ENCODE measurements around the gene GUK1.
A peak's percentile ranks its signal among the peaks of the same experiment; 100 is the strongest.

The GUK1 gene

DNA sequence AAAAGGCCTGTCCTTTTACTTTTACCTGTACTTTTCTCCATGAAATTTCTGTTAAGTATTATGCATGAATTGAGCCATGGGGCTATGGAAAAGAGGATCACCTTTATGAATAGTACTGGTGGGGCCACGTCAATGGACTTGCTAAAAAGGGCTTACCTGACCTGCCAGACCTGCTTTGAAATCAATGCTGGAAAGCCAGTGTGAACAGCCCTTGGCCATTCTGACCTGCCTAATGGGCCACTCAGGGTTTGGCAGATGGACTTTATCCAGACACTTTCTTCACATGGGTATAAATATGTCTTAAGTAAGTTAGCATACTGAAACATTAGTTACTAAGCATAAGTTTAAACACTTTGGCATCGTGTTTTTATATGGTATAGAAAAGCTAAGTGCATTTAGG is 8.3 kb upstream of the GUK1 start:
- DNase-seq (ENCODE audit: low spot score): no peak

DNA sequence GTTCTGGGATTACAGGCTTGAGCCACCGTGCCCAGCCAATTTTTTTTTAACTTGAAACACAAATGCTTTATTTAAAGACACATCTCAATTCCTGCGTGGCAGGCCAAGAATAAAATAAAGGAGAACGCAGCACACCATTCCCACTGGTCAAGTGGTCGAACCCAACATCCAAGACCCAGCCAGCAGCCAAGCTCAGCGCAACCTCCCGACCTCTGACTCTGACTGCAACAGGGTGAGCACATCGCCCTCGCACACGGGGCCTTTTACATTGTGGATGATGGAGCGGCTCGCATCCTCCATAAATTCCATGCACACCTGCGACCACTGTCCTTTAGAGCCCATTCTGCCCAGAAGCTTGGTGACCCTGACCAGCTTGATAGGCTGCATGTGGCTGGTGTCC is 5.5 kb upstream of the GUK1 start:
- no peak for DNase-seq (ENCODE audit: low spot score)

DNA sequence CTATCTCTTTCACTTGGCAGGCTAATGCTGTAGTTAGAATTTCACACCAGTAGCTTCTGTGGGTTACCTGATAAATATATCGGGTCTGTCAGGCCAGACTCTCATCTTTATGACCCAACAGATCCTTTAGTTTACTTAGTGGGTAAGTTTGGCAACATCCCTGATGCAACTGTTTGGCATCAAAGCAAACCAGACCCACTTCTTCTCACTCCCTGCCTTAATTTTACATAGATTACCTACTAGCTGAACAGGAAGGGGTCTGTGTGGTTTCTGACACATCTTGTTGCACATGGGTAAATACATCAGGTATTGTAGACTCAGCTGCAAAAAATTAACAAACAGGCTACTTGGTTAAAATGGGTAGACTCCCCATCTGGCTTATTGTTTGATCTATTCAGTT is 3.2 kb upstream of the GUK1 start:
- DNase-seq (ENCODE audit: low spot score): no peak

DNA sequence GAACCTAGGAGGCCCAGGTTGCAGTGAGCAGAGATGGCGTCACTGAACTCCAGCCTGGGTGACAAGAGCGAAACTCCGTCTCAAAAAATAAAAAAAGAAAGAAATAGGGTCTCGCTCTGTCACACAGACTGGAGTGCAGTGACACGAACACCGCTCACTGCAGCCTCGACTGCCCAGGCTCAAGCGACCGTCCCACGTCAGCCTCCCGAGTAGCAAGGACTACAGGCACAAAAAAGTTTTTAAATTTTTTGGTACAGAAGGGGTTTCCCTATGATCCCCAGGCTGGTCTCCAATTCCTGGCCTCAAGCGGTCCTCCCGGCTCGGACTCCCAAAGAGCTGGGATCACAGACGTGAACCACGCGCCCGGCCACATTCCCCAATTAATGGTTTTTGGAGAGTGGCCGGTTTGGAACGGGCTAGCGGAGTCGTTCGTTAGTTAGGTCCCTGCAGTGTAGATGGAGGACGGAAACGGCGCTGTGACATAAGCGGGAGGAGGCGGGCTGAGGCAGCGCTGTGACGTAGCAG is 611 bp upstream of the GUK1 start:
- no peak for DNase-seq (ENCODE audit: low spot score)

DNA sequence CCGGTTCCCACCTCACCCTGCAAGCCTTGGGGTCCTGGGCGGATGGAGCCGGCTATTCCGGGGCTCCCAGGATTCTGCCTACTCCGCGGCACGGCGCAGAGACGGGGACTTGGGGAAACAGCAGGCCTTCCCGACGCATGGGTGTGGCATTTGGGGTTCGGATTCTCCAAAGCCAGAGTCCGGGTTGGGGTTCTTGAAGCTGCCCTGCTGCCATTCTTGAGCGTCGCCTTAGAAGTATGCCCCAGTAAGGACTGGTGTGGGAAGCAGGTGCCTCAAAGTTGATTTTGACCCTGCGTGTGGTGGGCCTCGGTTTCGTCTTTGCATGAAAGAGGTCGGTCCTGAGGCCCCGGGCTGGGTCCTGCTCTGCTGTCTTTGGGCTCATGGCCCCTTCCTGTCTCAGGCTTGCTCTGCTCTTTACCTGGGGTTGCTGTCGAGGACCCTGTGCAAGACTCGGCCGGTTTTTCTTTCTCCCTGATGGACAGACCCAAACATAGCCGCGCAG is 696 bp downstream of the GUK1 start:
- DNase-seq (ENCODE audit: low spot score): no peak

DNA sequence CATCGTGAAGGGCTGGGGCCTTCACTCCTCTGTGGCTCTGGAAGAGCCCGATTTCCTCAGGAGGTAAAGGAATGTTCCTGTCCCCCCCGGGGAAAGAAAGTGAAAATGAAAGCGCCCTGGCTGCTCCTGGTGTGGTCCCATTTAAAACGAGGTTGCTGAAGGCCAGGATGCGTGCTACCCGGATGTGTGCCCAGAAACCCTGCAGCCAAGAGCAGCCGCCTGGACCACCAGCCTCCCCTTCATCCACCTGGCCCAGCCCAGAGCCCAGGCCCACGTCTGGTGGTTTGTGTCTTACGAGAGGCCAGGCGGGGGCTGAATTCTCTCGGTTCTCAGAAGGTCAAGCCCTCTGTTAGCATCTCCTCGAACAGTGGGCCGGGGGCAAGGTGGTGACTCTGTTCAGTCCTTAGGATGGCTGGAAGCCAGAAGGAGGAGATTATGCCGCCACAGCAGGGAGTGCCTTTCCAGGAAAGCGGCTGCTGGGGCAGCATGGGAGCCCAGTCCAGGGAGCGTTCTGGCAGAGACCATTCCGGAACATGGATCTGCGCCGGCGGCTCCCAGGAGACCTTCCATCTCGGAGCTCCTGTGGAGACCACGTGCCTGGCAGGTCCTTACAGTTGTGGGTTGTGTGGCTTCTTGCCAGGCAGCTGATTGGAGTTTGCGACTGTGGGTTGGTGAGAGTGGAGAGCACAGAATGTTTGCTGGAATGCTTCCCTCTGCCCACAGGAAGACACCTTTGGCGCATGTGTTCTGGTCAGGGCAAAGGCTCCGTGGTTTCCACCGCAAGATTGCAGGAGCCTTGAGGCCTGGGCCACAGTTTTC is 1.4 kb downstream of the GUK1 start:
- peak; percentile 57 for DNase-seq (ENCODE audit: low spot score)

DNA sequence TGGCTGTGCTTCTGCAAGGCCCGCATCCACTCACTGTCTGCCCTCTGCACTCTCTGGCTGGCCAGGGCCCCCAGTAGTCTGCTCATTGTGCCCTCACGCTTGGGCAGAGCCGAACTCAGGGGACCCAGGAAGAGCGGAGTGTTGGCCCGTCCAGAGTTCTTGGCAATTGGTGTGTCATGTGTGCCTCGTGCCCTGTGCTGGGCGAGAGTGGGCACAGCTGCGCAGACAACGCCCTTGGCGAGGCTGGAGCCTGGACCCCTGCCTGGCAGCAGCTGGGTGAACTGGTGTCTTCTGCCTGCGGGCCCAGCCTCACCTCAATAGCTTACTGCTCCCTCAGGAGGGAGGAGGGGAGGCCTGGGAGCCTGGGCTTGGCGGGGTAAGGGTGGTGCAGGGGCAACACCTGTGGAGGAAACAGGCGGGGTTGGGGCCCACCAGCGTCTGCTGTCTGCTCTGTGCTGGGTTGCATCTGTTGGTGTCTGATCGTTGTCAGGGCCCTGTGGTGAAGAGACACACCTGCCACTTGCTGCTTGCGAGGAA is 2.1 kb downstream of the GUK1 start:
- no peak for DNase-seq (ENCODE audit: low spot score)

DNA sequence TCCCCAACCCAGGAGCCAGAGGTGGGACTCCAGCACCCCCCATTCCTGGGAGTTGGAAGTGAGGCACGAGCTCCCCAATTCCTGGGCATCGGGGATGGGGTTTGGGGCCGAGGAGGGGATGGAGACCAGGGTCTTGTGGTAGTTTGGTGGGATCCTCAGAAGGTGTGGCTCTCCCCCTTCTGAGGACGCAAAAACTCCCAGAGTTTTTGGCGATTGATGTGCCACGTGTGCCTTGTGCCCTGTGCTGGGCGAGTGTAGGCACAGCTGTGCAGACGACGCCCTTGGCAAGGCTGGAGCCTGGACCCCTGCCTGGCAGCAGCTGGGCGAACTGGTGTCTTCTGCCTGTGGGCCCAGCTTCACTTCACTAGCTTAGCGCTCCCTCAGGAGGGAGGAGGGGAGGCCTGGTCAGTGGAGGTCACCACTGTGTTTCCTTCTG is 2.6 kb downstream of the GUK1 start:
- no peak for DNase-seq (ENCODE audit: low spot score)

DNA sequence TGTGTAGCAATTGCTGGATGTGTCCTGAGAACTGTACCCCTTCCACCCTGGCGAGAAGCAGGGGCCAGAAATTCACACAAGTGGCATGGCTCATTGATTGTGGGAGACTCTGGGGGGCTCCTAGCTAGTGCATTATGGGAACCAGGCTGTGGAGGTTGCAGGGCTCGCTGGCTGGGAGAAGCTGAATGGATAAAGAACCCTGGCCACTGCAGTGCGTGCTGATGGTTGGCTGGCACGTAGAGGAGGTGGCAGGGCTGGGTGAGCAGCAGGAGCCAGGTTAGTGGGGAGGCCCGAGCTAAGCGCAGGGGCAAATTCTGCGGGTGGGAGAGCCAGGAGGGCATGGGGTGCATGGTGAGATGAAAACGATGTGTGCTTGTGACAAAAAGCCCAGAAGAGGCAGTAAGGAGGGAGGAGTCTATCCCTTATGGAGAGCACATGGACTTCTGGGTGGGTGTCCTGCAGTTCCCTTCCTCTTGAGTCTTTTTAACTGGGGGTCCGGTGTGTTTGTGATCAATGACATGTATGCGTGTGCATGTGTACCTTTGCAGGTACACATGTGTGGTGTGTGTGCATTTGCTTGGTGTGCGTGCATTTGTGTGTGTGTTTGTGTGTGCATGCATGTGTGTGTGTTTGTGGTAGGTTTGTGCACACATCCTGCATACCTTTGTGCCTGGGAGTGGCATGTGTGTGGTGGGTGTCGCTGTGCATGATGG is 3.6 kb downstream of the GUK1 start:
- no peak for DNase-seq (ENCODE audit: low spot score)

DNA sequence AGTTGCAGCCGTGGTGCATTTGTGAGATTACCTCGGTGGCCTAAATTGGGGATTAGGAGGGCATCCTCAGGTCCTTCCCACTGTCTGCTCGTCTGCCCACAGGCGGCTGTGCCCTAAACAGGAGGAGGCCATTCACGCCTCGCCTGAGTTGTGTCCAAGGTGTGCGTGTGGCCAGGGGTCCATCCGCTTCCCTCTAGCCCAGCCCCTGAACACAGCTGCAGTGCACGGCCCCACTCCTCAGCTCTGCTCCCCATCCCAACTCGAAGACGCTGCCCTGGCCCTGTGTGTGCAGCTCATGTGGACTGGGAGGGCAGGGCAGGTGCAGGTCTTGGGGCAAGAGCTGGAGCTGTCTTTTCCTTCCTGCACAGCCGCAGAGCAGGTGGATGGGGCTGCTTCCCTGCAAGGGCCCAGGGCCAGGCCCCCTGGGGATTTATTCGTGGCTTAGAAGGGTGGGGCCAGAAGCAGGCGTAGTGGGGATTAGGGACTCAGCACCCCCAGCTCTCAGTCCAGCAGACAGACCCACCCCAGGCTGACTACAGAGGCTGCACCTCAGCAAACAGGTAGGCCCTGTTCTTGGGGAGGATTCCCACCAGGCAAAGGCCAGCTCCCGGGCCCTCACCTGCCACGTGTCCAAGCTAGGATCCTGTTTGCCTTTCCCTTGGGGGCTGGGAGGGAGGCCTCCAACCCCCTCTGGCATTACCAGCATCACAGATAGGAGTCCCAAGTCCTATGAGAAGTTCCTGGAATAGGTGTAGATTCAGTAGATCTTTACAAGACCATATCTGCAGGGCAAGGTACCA is 4.3 kb downstream of the GUK1 start:
- DNase-seq (ENCODE audit: low spot score): no peak

DNA sequence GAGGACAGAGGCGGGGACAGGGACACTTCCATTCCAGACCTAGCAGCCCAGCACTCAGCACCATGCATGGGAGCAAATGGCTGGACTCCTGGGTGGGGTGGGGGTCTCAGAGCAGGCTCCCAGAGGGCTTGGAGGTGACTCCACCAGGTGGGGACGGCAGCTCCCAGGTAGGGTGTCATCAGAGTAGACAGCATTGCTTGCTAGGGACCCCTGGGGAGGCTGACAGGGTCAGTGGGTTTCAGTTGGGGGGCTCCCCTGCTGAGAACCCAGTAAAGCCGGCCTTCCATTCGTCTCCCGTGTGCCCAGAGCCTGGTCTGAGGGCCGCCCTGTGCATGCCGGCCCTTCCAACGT is 4.9 kb downstream of the GUK1 start:
- no peak for DNase-seq (ENCODE audit: low spot score)

DNA sequence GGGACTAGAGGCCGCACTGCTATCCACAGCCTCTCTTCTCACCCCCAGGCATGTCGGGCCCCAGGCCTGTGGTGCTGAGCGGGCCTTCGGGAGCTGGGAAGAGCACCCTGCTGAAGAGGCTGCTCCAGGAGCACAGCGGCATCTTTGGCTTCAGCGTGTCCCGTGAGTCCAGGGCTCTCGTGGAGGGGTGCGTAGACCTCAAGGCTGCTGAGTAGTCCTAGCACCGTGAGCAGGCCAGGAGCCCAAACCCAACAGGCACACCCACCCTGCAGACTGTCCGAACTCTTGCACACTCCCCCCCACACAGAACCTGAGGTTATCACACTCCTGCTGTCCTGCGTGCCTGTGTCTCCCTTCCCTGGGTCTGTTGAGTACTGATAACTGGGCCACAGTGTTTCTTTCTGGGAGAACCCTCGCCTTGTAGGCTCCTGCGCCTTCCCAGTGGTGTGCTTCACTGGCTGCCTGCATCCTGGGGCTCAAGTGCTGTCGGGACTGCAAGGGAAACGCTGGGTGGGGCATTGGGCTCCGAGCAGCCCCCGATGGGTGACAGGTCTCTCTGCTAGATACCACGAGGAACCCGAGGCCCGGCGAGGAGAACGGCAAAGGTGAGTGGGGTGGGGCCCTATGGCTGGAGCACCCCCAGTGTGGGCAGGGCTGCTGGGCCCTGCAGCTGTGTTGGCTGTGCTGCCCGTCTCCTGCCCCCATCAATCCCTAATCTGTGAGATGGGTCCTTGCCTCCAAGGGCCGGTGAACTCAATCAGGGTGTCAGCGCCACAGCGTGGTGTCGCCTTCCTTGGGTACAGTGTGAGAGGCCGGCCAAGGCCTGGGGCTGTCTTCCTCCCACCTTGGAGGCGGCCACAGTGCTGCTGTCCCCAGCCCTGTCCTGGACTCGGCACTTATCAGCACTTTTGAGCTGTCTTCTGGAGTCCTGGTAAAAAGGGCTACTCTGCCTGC is 5.7 kb downstream of the GUK1 start:
- no peak for DNase-seq (ENCODE audit: low spot score)

DNA sequence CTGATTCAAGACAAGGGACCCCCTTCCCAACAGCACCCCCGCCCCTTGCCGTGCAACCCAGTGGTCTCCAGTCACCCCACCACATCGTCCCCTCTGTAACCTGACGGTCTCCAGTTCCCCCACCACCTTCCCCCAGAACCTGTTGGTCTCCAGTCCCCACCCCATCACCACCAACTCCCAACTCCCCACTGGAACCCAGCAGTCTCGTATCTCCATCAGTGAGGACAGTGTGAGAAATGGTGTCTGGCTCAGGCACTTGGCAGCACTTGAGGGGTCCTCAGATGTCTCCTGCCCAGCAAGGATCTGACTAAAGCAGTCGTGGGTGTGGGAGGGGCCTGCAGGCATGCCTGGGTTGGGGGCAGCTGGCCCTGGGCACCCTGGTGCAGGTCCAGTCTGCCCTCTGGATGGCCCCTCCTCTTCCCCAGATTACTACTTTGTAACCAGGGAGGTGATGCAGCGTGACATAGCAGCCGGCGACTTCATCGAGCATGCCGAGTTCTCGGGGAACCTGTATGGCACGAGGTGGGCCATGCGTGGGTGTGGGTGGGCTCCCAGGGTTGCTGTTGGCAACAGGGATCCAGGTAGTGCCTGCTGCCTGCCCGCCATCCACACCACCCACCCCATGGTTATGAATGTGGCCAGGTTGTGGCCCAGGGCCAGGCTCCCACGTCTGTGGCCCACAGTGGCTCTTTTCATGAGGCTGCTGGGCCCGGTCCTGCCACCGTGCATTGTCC is 6.5 kb downstream of the GUK1 start:
- DNase-seq (ENCODE audit: low spot score): no peak

DNA sequence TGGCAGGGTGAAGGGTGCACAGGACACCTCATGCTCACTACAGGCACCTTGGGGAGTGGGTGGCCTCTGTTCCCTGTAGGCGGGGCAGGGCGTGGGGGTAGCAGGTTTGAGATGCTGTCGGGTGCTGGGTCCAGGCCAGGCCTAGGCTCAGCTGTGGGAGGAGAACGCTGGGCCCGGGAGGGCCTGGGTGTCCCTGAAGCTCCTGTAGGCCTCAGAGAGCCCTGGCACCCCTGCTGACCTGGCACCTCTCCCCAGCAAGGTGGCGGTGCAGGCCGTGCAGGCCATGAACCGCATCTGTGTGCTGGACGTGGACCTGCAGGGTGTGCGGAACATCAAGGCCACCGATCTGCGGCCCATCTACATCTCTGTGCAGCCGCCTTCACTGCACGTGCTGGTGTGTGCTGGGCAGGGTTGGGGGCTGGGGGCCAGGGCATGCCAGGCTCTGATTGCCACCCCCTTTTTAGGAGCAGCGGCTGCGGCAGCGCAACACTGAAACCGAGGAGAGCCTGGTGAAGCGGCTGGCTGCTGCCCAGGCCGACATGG is 7.1 kb downstream of the GUK1 start:
- DNase-seq (ENCODE audit: low spot score): no peak

DNA sequence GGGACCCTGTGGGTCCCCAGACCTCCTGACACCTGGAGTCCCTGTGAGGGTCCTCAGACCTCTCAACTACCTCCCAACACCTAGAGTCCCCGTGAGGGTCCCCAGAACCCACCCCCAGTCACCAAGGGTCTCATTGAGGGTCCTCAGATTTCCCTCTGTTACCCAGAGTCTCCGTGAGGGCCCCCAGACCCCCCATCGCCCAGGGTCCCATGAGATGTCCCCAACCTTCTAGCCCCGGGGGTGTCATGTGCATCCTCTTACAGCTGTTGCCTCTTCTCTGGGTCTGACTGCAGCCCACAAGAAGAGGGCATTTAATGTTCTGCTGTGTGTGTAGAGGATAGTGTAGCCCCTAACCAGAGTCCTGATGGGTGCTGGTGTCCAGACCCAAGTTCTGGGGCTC is 7.7 kb downstream of the GUK1 start:
- DNase-seq (ENCODE audit: low spot score): no peak

DNA sequence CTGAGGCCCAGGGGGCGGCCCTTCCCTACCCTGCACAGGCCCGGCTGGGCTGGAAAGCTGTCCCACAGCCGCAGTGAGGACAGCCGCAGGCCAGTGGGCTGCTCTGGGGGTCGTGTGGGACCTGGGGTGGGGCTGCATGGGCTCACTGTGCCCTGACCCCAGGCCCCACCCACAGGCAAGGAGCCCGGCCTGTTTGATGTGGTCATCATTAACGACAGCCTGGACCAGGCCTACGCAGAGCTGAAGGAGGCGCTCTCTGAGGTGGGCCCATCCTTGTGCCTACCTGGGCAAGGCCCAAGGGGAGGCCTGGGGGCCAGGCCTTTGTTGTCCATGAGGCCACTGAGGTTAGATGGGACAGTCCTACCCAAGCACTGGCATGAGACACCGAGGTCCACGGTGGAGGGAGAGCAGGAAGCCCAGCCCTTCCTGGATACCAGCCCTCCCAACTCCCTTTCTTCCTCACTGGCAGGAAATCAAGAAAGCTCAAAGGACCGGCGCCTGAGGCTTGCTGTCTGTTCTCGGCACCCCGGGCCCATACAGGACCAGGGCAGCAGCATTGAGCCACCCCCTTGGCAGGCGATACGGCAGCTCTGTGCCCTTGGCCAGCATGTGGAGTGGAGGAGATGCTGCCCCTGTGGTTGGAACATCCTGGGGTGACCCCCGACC is 8.2 kb downstream of the GUK1 start:
- no peak for DNase-seq (ENCODE audit: low spot score)

DNA sequence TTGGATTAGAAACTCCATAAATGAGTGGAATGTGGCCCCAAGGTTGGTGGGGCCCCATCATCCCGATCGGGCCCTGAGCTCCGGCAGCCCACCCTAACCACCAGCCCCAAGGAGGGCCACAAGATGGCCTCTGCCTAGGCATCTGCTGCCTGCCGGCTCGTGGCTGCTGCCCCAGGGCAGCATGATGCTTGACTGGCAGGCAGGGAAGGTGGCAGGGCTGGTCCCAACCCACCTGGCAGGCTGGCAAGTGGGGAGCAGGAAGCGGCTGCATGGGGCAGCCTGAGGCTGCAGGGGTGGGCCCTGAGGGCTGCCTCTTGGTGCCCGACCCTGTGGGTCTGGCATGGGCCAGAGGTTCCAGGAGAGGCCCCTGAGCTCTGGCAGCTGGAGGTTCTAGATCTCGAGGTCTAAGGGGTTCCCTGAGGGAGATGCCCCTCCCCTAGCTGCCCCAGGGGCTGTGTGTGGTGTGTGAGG is 8.9 kb downstream of the GUK1 start:
- DNase-seq (ENCODE audit: low spot score): no peak

DNA sequence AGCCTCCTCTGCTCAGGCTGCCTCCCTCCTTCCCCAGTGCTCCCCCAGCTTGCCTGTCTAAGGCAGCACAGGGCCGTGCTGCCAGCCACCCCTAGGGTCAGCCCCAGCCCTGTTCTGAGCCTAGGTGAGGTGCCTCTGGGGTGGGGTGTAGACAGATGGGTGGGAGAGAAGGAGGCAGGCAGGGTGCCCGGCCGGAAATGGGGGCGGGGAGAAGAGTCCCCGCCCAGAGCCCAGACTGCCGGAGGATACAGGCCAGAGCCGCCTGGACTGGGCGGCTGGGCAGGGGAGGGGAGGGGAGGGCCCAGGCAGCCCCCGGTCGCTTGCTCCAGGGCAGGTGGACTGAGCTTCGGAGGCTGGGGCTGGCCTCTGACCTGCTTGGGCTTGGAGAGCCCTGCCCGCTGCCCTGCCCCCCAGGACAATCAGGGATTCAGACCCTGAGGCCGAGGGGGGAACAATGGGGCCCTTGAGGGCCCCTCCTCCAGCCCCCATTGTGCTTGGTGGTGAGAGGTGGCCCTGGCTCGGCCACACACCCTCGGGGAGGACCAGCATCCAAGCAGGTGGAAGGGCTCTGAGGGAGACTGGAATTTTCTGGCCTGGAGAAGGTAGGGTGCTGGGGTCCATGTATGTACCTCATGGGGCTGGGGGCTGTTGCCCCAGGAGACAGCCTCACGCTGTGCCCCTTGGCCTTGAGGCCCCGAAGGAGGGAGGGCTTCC is 9.5 kb downstream of the GUK1 start, which contains the start of gene GJC2:
Gene GJC2, plus strand, starts transcription at position 525 of the 714 bp plus-strand sequence. CDS start 7,829 bp downstream, outside the sequence.
- DNase-seq (ENCODE audit: low spot score): no peak

DNA sequence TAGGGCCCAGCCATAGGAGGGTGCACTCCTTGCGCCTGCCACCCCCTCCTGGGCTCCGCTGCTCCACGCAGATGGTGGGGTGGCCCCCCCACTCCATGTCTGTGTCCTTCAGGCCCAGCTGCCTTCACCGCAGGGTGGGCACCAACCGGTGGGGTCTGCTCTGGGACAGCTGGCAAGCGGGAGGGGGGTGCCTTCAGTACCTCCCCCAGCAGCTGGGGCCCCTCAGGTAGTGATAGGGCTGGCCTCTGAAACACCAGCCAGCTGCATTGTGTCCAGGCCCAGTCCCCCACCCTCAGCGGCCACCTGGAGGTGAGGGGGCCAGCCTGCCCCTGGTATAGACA is 10.0 kb downstream of the GUK1 start:
- no peak for DNase-seq (ENCODE audit: low spot score)

Data from LoVo (cell line).